ENCODE data around the gene SLC39A11. TPM values are rescaled to one million over a fixed set of nuclear protein-coding genes. Genes with fewer than 3 reads are reported as not detected.

The SLC39A11 gene
- total RNA-seq, 1 donor from 2014 or later = 14.2 TPM

- DNase-seq (ENCODE audit: low read depth, low spot score) = no peak
Observed at GRCh38 chr17:73043686-73044581, 48.6 kb downstream of the SLC39A11 start.

GRCh38 chr17:73042809-73043685 lies 49.4 kb downstream of the SLC39A11 start:
- DNase-seq (ENCODE audit: low read depth, low spot score) = no peak

- DNase-seq (ENCODE audit: low read depth, low spot score) = no peak
Observed at GRCh38 chr17:73042225-73042624, 50.3 kb downstream of the SLC39A11 start.

GRCh38 chr17:73039282-73039681 lies 53.2 kb downstream of the SLC39A11 start:
- no peak for DNase-seq (ENCODE audit: low read depth, low spot score)

GRCh38 chr17:73031472-73031871 lies 61.0 kb downstream of the SLC39A11 start:
- DNase-seq (ENCODE audit: low read depth, low spot score) = no peak

GRCh38 chr17:73030995-73031394 lies 61.5 kb downstream of the SLC39A11 start:
- DNase-seq (ENCODE audit: low read depth, low spot score) = no peak

GRCh38 chr17:73030501-73030921 lies 62.0 kb downstream of the SLC39A11 start:
- no peak for DNase-seq (ENCODE audit: low read depth, low spot score)

- DNase-seq (ENCODE audit: low read depth, low spot score) = no peak
Observed at GRCh38 chr17:73029991-73030390, 62.5 kb downstream of the SLC39A11 start.

- no peak for DNase-seq (ENCODE audit: low read depth, low spot score)
Observed at GRCh38 chr17:73029021-73029420, 63.5 kb downstream of the SLC39A11 start.

- no peak for DNase-seq (ENCODE audit: low read depth, low spot score)
Observed at GRCh38 chr17:73028299-73028755, 64.2 kb downstream of the SLC39A11 start.

GRCh38 chr17:73027130-73027741 lies 65.3 kb downstream of the SLC39A11 start:
- no peak for DNase-seq (ENCODE audit: low read depth, low spot score)

- DNase-seq (ENCODE audit: low read depth, low spot score) = no peak
Observed at GRCh38 chr17:73025041-73025560, 67.4 kb downstream of the SLC39A11 start.

GRCh38 chr17:73023759-73024158 lies 68.7 kb downstream of the SLC39A11 start:
- DNase-seq (ENCODE audit: low read depth, low spot score) = no peak

- DNase-seq (ENCODE audit: low read depth, low spot score) = no peak
Observed at GRCh38 chr17:73022694-73023093, 69.8 kb downstream of the SLC39A11 start.

GRCh38 chr17:73021771-73022170 lies 70.7 kb downstream of the SLC39A11 start:
- no peak for DNase-seq (ENCODE audit: low read depth, low spot score)

GRCh38 chr17:73020110-73020509 lies 72.4 kb downstream of the SLC39A11 start:
- DNase-seq (ENCODE audit: low read depth, low spot score) = no peak

- no peak for DNase-seq (ENCODE audit: low read depth, low spot score)
Observed at GRCh38 chr17:73018599-73018998, 73.9 kb downstream of the SLC39A11 start.

GRCh38 chr17:73017658-73018057 lies 74.8 kb downstream of the SLC39A11 start:
- no peak for DNase-seq (ENCODE audit: low read depth, low spot score)

GRCh38 chr17:73015722-73016276 lies 76.7 kb downstream of the SLC39A11 start:
- no peak for DNase-seq (ENCODE audit: low read depth, low spot score)

GRCh38 chr17:73013816-73014663 lies 78.4 kb downstream of the SLC39A11 start:
- no peak for DNase-seq (ENCODE audit: low read depth, low spot score)

Data from pulmonary artery endothelial cell (primary cell).